Testis (tissue), 2 donors: ENCODE data around the gene KANSL1L.

Source experiments
- POLR2A ChIP-seq: fragments of 450-650 bp; IDR thresholded peaks from one replicate; pipeline ENCODE4 v1.6.1; 2017; ENCODE audit warnings: antibody characterized with exemption, mild to moderate bottlenecking, moderate library complexity
- TF ChIP-seq, protein P1 (sequence below), 3 experiments: fragments of 450-650 bp in 2 of 3; fragments of 200-600 bp in 1 of 3; sonication (generic) in 1 of 3; IDR thresholded peaks; one replicate each; pipeline ENCODE4 v1.5.1; 2016 to 2019; ENCODE audit warnings: antibody characterized with exemption in 3 of 3, mild to moderate bottlenecking in 2 of 3, moderate library complexity in 1 of 3

DNA sequence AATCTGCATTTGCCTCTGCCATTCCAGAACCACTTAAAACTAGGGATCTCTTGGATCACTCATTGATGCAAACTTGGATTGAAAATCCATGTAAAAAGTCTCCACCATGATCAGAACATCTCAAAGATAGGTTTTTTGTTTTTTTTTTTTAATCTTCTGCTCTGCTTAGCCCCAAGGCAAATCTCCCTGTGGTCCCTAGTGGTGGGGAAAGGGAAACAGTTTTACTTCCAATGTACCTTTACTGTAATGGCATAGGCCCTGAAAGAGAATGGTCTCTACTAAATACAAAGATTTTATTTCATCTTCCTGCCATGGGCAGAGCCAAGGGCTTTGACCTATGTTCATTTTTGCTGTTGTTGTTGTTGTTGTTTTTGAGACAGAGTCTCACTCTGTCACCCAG lies 78.4 kb downstream of the KANSL1L start:
- TF ChIP-seq, protein P1, sequence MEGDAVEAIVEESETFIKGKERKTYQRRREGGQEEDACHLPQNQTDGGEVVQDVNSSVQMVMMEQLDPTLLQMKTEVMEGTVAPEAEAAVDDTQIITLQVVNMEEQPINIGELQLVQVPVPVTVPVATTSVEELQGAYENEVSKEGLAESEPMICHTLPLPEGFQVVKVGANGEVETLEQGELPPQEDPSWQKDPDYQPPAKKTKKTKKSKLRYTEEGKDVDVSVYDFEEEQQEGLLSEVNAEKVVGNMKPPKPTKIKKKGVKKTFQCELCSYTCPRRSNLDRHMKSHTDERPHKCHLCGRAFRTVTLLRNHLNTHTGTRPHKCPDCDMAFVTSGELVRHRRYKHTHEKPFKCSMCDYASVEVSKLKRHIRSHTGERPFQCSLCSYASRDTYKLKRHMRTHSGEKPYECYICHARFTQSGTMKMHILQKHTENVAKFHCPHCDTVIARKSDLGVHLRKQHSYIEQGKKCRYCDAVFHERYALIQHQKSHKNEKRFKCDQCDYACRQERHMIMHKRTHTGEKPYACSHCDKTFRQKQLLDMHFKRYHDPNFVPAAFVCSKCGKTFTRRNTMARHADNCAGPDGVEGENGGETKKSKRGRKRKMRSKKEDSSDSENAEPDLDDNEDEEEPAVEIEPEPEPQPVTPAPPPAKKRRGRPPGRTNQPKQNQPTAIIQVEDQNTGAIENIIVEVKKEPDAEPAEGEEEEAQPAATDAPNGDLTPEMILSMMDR (IDR thresholded peaks at IDR 0.05): no peak
- TF ChIP-seq POLR2A: no peak
